GM23338 (cell line): ENCODE data around the gene TRA2A. TPM values are rescaled to one million over a fixed set of nuclear protein-coding genes. Genes with fewer than 3 reads are reported as not detected.

Experiments used
- STAT1 ChIP-seq: IDR thresholded peaks from one replicate; pipeline ENCODE4 v1.6.1; 2016; ENCODE audit warnings: antibody characterized with exemption; ENCODE audit not compliant: unreplicated experiment
- ZNF331 ChIP-seq: fragments of 250-450 bp; sonication (Bioruptor Pico); IDR thresholded peaks from 2 replicates; pipeline ENCODE4 v1.5.0; 2020; ENCODE audit warnings: low read depth, mild to moderate bottlenecking, moderate library complexity
- polyA plus RNA-seq: library from polyadenylated mRNA; unstranded; fragments of >200 nt; fragmentation: Nextera tagmentation; extraction: Ambion mirVana; gene quantifications from 2 replicates; pipeline ENCODE4 v1.2.1, GENCODE V29; 2016
- small RNA-seq: library from RNA; depleted of rRNA; stranded (forward); fragments of <200 nt; gene quantifications from one replicate; pipeline ENCODE3, GENCODE V24; 2014; ENCODE audit warnings: low replicate concordance
- total RNA-seq: library from RNA; depleted of rRNA; stranded (reverse); fragments of >200 nt; shearing (Covaris generic); gene quantifications from 2 replicates; pipeline ENCODE4 v1.2.3, GENCODE V29; 2014; rRNA removed
- TF ChIP-seq, protein P1 (sequence below): fragments of 250-450 bp; sonication (Bioruptor Pico); IDR thresholded peaks from 2 replicates; pipeline ENCODE4 v1.5.0; 2020; ENCODE audit warnings: mild to moderate bottlenecking, moderate library complexity
- TF ChIP-seq, protein P2 (sequence below): IDR thresholded peaks from 2 replicates; pipeline ENCODE4 v1.6.1; 2016; ENCODE audit warnings: antibody characterized with exemption

Gene TRA2A
- total and polyA plus RNA-seq, 2 experiments from 2014 or later: 82.6 to 271 TPM

DNA sequence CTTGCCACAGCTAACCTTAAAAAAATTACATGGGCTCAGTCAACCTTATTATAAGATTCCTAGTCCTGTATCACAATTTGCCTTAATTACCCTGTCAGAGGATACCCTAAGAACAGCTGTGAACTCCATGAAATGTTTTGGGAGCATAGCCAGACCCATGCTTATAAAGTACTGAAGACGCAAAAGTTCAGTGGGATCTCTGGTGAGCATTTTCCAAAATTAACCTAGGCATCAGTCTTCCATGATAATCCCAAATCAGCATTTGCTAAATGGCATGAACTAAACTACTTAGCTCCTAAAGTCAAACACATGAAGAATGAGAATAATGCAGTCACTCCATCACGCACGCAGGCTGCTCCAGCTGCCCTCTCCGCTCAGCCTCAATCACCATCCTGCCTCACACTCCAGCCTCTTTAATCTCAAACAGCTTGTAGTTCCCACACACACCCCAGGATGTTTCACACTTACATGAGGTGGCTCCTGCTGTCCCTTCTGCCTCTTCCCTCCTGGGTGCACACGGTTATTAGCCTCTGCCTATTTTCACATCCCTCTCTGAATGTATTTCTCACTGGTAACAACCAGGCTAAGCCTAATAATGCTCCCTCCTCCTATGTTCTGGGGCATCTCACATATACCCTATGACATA, 76.8 kb downstream of the TRA2A start (continued):
- TF ChIP-seq, protein P1, sequence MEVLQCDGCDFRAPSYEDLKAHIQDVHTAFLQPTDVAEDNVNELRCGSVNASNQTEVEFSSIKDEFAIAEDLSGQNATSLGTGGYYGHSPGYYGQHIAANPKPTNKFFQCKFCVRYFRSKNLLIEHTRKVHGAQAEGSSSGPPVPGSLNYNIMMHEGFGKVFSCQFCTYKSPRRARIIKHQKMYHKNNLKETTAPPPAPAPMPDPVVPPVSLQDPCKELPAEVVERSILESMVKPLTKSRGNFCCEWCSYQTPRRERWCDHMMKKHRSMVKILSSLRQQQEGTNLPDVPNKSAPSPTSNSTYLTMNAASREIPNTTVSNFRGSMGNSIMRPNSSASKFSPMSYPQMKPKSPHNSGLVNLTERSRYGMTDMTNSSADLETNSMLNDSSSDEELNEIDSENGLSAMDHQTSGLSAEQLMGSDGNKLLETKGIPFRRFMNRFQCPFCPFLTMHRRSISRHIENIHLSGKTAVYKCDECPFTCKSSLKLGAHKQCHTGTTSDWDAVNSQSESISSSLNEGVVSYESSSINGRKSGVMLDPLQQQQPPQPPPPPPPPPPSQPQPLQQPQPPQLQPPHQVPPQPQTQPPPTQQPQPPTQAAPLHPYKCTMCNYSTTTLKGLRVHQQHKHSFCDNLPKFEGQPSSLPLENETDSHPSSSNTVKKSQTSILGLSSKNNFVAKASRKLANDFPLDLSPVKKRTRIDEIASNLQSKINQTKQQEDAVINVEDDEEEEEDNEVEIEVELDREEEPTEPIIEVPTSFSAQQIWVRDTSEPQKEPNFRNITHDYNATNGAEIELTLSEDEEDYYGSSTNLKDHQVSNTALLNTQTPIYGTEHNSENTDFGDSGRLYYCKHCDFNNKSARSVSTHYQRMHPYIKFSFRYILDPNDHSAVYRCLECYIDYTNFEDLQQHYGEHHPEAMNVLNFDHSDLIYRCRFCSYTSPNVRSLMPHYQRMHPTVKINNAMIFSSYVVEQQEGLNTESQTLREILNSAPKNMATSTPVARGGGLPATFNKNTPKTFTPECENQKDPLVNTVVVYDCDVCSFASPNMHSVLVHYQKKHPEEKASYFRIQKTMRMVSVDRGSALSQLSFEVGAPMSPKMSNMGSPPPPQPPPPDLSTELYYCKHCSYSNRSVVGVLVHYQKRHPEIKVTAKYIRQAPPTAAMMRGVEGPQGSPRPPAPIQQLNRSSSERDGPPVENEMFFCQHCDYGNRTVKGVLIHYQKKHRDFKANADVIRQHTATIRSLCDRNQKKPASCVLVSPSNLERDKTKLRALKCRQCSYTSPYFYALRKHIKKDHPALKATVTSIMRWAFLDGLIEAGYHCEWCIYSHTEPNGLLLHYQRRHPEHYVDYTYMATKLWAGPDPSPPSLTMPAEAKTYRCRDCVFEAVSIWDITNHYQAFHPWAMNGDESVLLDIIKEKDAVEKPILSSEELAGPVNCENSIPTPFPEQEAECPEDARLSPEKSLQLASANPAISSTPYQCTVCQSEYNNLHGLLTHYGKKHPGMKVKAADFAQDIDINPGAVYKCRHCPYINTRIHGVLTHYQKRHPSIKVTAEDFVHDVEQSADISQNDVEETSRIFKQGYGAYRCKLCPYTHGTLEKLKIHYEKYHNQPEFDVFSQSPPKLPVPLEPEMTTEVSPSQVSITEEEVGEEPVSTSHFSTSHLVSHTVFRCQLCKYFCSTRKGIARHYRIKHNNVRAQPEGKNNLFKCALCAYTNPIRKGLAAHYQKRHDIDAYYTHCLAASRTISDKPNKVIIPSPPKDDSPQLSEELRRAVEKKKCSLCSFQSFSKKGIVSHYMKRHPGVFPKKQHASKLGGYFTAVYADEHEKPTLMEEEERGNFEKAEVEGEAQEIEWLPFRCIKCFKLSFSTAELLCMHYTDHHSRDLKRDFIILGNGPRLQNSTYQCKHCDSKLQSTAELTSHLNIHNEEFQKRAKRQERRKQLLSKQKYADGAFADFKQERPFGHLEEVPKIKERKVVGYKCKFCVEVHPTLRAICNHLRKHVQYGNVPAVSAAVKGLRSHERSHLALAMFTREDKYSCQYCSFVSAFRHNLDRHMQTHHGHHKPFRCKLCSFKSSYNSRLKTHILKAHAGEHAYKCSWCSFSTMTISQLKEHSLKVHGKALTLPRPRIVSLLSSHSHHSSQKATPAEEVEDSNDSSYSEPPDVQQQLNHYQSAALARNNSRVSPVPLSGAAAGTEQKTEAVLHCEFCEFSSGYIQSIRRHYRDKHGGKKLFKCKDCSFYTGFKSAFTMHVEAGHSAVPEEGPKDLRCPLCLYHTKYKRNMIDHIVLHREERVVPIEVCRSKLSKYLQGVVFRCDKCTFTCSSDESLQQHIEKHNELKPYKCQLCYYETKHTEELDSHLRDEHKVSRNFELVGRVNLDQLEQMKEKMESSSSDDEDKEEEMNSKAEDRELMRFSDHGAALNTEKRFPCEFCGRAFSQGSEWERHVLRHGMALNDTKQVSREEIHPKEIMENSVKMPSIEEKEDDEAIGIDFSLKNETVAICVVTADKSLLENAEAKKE: no peak
- no peak for TF ChIP-seq STAT1
- TF ChIP-seq, protein P2, sequence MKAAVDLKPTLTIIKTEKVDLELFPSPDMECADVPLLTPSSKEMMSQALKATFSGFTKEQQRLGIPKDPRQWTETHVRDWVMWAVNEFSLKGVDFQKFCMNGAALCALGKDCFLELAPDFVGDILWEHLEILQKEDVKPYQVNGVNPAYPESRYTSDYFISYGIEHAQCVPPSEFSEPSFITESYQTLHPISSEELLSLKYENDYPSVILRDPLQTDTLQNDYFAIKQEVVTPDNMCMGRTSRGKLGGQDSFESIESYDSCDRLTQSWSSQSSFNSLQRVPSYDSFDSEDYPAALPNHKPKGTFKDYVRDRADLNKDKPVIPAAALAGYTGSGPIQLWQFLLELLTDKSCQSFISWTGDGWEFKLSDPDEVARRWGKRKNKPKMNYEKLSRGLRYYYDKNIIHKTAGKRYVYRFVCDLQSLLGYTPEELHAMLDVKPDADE: no peak
- TF ChIP-seq ZNF331: no peak

Small RNAs within 50 kb of the gene (small RNA-seq; reads per million reads assigned to genes)
- 0.20 reads per million for gene AC079780.1
- not detected for gene RF00019

Other genes with a start within 250 kb of the TRA2A start
- 96.8 and 112 TPM in 2 replicates for gene MALSU1, start 232.6 kb downstream of the TRA2A start, total RNA-seq
- gene MALSU1, start 232.6 kb downstream of the TRA2A start, polyA plus RNA-seq: 190 and 209 TPM in 2 replicates
- gene IGF2BP3, start 61.5 kb downstream of the TRA2A start, total RNA-seq: 183 and 209 TPM in 2 replicates
- 47.1 and 52.0 TPM in 2 replicates for gene IGF2BP3, start 61.5 kb downstream of the TRA2A start, polyA plus RNA-seq
- 5.7 and 14.9 TPM in 2 replicates for gene CCDC126, start 65.4 kb upstream of the TRA2A start, total RNA-seq
- gene CCDC126, start 65.4 kb upstream of the TRA2A start, polyA plus RNA-seq: 3.6 and 6.6 TPM in 2 replicates
- gene FAM221A, start 148.2 kb upstream of the TRA2A start, total RNA-seq: 29.9 and 31.4 TPM in 2 replicates
- 31.9 and 35.7 TPM in 2 replicates for gene FAM221A, start 148.2 kb upstream of the TRA2A start, polyA plus RNA-seq
- 0.31 and 0.43 TPM in 2 replicates for gene STK31, start 178.2 kb upstream of the TRA2A start, total RNA-seq
- 0.14 and 0.55 TPM in 2 replicates for gene STK31, start 178.2 kb upstream of the TRA2A start, polyA plus RNA-seq